ENCODE results near the gene KRT72.

The KRT72 gene

DNA sequence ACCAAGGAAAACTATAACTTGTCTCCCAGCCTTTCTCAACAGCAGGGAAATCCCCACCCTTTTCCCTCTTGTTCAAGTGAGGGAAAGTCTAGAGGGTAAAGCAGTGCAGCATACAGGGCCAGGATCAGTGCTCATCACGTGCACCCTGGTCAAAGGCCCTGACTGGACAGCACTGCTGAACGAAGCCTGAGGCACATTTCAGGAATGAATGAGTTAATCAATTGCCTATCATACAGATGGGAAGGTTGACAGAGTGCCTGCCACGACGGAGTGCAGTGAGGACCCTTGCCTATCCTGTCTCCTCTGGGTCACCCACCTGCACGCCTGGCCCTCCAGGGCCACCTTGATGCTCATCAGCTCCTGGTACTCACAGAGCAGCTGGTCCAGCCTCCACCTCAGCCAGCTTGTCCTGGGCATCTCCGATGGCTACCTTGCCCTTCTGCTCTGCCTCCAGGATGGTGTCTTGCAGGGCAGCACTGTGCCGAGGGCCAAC lies 28.8 kb upstream of the KRT72 start:
- H3K4me3 ChIP-seq (ENCODE audit: low read depth, low read length): no peak overlapping the region
- ChIA-PET CTCF (interaction anchor here (0.5 to 0.6 kb wide), 2 partner anchors 356 to 474 kb away, joined by 3 read pairs; no protein-coding TSS in a partner anchor), POLR2A (no interaction called here)
- no peak overlapping the region for H3K27ac ChIP-seq (ENCODE audit: extremely low read depth, low read depth, low read length)
- TF ChIP-seq ZBTB17 (tag by site-specific recombination; IDR thresholded peaks at IDR 0.05) (peak; percentile 34; the same call in 1 of the 2 replicates), ZNF132 (tag by site-specific recombination; IDR thresholded peaks at IDR 0.05; ENCODE audit: borderline replicate concordance) (no peak), TCF7L2 (IDR thresholded peaks at IDR 0.05; ENCODE audit: borderline replicate concordance, low read depth, low read length) (no peak)
- TF ChIP-seq, protein P1, sequence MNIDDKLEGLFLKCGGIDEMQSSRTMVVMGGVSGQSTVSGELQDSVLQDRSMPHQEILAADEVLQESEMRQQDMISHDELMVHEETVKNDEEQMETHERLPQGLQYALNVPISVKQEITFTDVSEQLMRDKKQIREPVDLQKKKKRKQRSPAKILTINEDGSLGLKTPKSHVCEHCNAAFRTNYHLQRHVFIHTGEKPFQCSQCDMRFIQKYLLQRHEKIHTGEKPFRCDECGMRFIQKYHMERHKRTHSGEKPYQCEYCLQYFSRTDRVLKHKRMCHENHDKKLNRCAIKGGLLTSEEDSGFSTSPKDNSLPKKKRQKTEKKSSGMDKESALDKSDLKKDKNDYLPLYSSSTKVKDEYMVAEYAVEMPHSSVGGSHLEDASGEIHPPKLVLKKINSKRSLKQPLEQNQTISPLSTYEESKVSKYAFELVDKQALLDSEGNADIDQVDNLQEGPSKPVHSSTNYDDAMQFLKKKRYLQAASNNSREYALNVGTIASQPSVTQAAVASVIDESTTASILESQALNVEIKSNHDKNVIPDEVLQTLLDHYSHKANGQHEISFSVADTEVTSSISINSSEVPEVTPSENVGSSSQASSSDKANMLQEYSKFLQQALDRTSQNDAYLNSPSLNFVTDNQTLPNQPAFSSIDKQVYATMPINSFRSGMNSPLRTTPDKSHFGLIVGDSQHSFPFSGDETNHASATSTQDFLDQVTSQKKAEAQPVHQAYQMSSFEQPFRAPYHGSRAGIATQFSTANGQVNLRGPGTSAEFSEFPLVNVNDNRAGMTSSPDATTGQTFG (tag by site-specific recombination; IDR thresholded peaks at IDR 0.05; ENCODE audit: borderline replicate concordance): no peak
- no peaks in the 10 kb centered on the region for H3K9me3 ChIP-seq (ENCODE audit: control insufficient read depth, insufficient read depth, low read depth, low read length)
- no peaks in the 10 kb centered on the region for H3K36me3 ChIP-seq (ENCODE audit: control insufficient read depth in 2 of 2, insufficient read depth in 1 of 2, low read length in 2 of 2)
- no peaks in the 10 kb centered on the region; the same call in 1 of the 2 replicates for H3K4me1 ChIP-seq (ENCODE audit: control insufficient read depth, insufficient read depth, low read length)

DNA sequence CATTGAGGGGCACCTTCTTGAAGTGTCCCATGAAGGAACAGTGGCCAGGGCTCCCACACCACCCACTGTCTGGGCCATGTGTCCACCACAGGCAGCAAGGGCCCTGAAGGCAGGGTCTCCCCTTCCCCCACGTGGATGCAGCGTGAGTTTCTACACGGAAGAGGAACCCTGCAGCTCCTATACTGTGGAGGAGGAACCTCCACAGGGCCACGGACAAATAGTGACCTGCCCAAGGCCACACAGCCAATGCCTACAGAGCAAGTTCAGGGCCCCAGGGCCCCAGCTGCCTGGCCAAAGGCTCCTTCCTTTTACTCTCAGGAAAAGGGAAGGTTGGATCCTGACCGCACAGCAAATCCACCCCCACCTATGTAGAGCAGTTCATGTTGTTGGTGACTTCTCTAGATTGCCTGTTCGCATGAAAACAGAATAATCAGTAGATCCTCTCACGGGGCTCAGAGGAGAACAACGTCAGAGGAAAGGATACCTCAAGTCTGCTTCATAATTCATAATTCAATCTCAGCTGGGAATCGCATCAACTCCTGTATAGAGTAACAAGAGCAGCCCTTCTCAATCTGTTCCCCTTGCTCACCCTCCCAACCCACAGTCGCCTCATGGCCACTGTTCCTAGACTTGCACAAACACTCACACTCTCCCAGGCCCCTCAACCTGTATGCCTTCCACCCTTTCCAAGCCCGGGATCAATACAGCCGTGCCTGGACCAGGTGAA lies 28.2 kb upstream of the KRT72 start:
- TF ChIP-seq ZNF23 (tag by site-specific recombination; IDR thresholded peaks at IDR 0.05; ENCODE audit: borderline replicate concordance) (no peak), PRDM1 (tag by site-specific recombination; IDR thresholded peaks at IDR 0.05) (no peak), ZNF302 (tag by site-specific recombination; IDR thresholded peaks at IDR 0.05; ENCODE audit: low read depth) (no peak)
- TF ChIP-seq, protein P2, sequence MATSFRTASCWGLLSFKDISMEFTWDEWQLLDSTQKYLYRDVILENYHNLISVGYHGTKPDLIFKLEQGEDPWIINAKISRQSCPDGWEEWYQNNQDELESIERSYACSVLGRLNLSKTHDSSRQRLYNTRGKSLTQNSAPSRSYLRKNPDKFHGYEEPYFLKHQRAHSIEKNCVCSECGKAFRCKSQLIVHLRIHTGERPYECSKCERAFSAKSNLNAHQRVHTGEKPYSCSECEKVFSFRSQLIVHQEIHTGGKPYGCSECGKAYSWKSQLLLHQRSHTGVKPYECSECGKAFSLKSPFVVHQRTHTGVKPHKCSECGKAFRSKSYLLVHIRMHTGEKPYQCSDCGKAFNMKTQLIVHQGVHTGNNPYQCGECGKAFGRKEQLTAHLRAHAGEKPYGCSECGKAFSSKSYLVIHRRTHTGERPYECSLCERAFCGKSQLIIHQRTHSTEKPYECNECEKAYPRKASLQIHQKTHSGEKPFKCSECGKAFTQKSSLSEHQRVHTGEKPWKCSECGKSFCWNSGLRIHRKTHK (tag by site-specific recombination; IDR thresholded peaks at IDR 0.05): no peak
- H3K36me3 ChIP-seq (ENCODE audit: control insufficient read depth in 2 of 2, insufficient read depth in 1 of 2, low read length in 2 of 2): no peaks in the 10 kb centered on the region

DNA sequence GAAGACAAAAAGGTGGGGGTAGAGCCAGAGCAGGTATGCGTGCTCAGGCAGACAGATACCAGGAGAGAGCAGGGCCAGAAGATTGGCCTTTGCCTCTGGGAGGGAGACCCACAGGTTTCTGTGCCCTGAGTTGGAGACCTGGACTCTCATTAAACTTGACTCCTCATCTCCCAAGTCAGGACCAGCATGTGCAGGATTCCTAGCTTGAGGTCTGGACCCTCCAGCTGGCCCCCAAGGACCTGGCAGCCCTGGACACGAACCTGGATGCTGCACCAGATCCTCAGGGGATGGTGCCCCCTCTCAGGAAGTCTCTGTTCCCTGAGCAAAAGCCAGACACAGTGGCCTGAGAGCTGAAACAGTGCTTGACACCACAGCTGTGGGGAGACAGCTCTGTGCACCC lies 27.6 kb upstream of the KRT72 start:
- ChIA-PET POLR2A (no interaction called here), CTCF (interaction anchor here (1.1 kb wide), 1 partner anchor 256 kb away, joined by 3 read pairs; no protein-coding TSS in a partner anchor)
- H3K9me3 ChIP-seq (ENCODE audit: control insufficient read depth, insufficient read depth, low read depth, low read length): no peaks in the 10 kb centered on the region
- H3K36me3 ChIP-seq (ENCODE audit: control insufficient read depth in 2 of 2, insufficient read depth in 1 of 2, low read length in 2 of 2): no peaks in the 10 kb centered on the region
- no peak overlapping the region for H3K27ac ChIP-seq (ENCODE audit: extremely low read depth, low read depth, low read length)
- H3K4me3 ChIP-seq (ENCODE audit: low read depth, low read length): no peak overlapping the region
- H3K4me1 ChIP-seq (ENCODE audit: control insufficient read depth, insufficient read depth, low read length): no peaks in the 10 kb centered on the region; the same call in 1 of the 2 replicates
- TF ChIP-seq ZNF138 (tag by site-specific recombination; IDR thresholded peaks at IDR 0.05; ENCODE audit: borderline replicate concordance) (no peak), ZNF837 (tag by site-specific recombination; IDR thresholded peaks at IDR 0.05) (no peak), ZNF350 (tag by site-specific recombination; IDR thresholded peaks at IDR 0.05) (no peak), ZNF610 (tag by site-specific recombination; IDR thresholded peaks at IDR 0.05; ENCODE audit: borderline replicate concordance) (no peak), PRDM1 (tag by site-specific recombination; IDR thresholded peaks at IDR 0.05) (no peak), ZNF202 (tag by site-specific recombination; IDR thresholded peaks at IDR 0.05; ENCODE audit: borderline replicate concordance) (no peak), ZNF768 (tag by site-specific recombination; IDR thresholded peaks at IDR 0.05) (no peak), ZNF555 (tag by site-specific recombination; conservative IDR thresholded peaks at IDR 0.05) (no peak), KLF1 (tag by site-specific recombination; IDR thresholded peaks at IDR 0.05) (no peak), KLF9 (tag by site-specific recombination; IDR thresholded peaks at IDR 0.05; ENCODE audit: low read depth) (no peak), YY1 (tag by site-specific recombination; IDR thresholded peaks at IDR 0.05) (no peak), GFI1B (tag by site-specific recombination; IDR thresholded peaks at IDR 0.05) (no peak)
- TF ChIP-seq, protein P3, sequence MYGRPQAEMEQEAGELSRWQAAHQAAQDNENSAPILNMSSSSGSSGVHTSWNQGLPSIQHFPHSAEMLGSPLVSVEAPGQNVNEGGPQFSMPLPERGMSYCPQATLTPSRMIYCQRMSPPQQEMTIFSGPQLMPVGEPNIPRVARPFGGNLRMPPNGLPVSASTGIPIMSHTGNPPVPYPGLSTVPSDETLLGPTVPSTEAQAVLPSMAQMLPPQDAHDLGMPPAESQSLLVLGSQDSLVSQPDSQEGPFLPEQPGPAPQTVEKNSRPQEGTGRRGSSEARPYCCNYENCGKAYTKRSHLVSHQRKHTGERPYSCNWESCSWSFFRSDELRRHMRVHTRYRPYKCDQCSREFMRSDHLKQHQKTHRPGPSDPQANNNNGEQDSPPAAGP (tag by site-specific recombination; IDR thresholded peaks at IDR 0.05): no peak
- TF ChIP-seq, protein P4, sequence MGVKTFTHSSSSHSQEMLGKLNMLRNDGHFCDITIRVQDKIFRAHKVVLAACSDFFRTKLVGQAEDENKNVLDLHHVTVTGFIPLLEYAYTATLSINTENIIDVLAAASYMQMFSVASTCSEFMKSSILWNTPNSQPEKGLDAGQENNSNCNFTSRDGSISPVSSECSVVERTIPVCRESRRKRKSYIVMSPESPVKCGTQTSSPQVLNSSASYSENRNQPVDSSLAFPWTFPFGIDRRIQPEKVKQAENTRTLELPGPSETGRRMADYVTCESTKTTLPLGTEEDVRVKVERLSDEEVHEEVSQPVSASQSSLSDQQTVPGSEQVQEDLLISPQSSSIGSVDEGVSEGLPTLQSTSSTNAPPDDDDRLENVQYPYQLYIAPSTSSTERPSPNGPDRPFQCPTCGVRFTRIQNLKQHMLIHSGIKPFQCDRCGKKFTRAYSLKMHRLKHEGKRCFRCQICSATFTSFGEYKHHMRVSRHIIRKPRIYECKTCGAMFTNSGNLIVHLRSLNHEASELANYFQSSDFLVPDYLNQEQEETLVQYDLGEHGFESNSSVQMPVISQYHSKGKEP (tag by site-specific recombination; IDR thresholded peaks at IDR 0.05): no peak
- TF ChIP-seq, protein P5, sequence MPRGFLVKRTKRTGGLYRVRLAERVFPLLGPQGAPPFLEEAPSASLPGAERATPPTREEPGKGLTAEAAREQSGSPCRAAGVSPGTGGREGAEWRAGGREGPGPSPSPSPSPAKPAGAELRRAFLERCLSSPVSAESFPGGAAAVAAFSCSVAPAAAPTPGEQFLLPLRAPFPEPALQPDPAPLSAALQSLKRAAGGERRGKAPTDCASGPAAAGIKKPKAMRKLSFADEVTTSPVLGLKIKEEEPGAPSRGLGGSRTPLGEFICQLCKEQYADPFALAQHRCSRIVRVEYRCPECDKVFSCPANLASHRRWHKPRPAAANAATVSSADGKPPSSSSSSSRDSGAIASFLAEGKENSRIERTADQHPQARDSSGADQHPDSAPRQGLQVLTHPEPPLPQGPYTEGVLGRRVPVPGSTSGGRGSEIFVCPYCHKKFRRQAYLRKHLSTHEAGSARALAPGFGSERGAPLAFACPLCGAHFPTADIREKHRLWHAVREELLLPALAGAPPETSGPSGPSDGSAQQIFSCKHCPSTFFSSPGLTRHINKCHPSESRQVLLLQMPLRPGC (tag by site-specific recombination; IDR thresholded peaks at IDR 0.05): no peak

More for the DNA sequence above, 28.2 kb upstream of the KRT72 start:
- ChIA-PET POLR2A (no interaction called here), CTCF (interaction anchor here (0.5 to 1.1 kb wide), 3 partner anchors 257 to 473 kb away, joined by 3 read pairs; no protein-coding TSS in a partner anchor)
- Histone ChIP-seq H3K27ac (ENCODE audit: extremely low read depth, low read depth, low read length) (no peak overlapping the region), H3K9me3 (ENCODE audit: control insufficient read depth, insufficient read depth, low read depth, low read length) (no peaks in the 10 kb centered on the region), H3K4me1 (ENCODE audit: control insufficient read depth, insufficient read depth, low read length) (no peaks in the 10 kb centered on the region; the same call in 1 of the 2 replicates), H3K4me3 (ENCODE audit: low read depth, low read length) (no peak overlapping the region)

All from HEK293 (cell line).